Prostate gland (tissue), 2 donors: Measurements from ENCODE around the gene ACSS3. TPM values are rescaled to one million over a fixed set of nuclear protein-coding genes. Genes with fewer than 3 reads are reported as not detected.

ENCODE experiments used
- DNase-seq: peaks from one replicate; pipeline ENCODE4 v3.0.0-alpha.2; 2019; ENCODE audit warnings: low spot score
- H3K27ac ChIP-seq, 2 donors: fragments of 200-600 bp; sonication (generic); 2 replicates each; pipeline ENCODE4 v1.5.1; 2017 to 2019
- H3K27me3 ChIP-seq: fragments of 200-600 bp; sonication (generic); replicated peaks from 2 replicates; pipeline ENCODE4 v1.5.1; 2019; ENCODE audit not compliant: insufficient read depth
- H3K36me3 ChIP-seq, 2 donors: fragments of 200-600 bp; sonication (generic); 1 replicate in 1 of 2; 2 replicates in 1 of 2; pipeline versions ENCODE4 v1.5.1 to v1.8.1; 2017 to 2019
- H3K4me1 ChIP-seq: fragments of 200-600 bp; sonication (generic); replicated peaks from 2 replicates; pipeline ENCODE4 v1.5.1; 2019
- H3K4me3 ChIP-seq, 2 donors: fragments of 200-600 bp; sonication (generic); 2 replicates each; pipeline ENCODE4 v1.5.1; 2017 to 2019
- H3K9me3 ChIP-seq: fragments of 200-600 bp; sonication (generic); 2 replicates; pipeline ENCODE4 v1.5.1; 2017
- CTCF ChIP-seq, 4 experiments: fragments of 200-600 bp in 2 of 4; fragments of 450-650 bp in 2 of 4; sonication (generic) in 2 of 4; IDR thresholded peaks; 1 replicate in 3 of 4; 2 replicates in 1 of 4; pipeline ENCODE4 v1.5.1; 2016 to 2019; ENCODE audit warnings: antibody characterized with exemption in 4 of 4, mild to moderate bottlenecking in 2 of 4, moderate library complexity in 2 of 4
- POLR2A ChIP-seq: fragments of 450-650 bp; IDR thresholded peaks from one replicate; pipeline ENCODE4 v1.6.1; 2016; ENCODE audit warnings: antibody characterized with exemption, mild to moderate bottlenecking
- POLR2AphosphoS5 ChIP-seq: sonication (generic); formaldehyde crosslinking; IDR thresholded peaks from one replicate; pipeline ENCODE4 v1.6.1; 2017; ENCODE audit warnings: antibody characterized with exemption
- WGBS: methylation state at CpG from one replicate; pipeline ENCODE4 v1.1.5; 2018; 5-methylcytosine and 5-hydroxymethylcytosine counted together
- intact Hi-C: fragments of 100-400 bp; cut with DNase I; formaldehyde crosslinking; loops from one replicate; pipeline ENCODE4 v1.14.2; 2022
- total RNA-seq, 2 donors: library from RNA; depleted of rRNA; stranded (reverse); fragments of >200 nt; gene quantifications; one replicate each; pipeline ENCODE4 v1.1.0, GENCODE V29; 2016

ACSS3 gene
- total RNA-seq, 2 donors from 2014 or later, result 11.8 to 24.3 TPM

- intact Hi-C loops, result loop anchor here (5.0 to 10.0 kb wide), 2 partner anchors 323 to 421 kb away; partner anchors contain the start of gene LIN7A
- TF ChIP-seq CTCF (IDR thresholded peaks at IDR 0.05) (peak in 3 of 4 experiments; percentile 67 to 71 (median 69)), POLR2A (no peak)
- Histone ChIP-seq H3K4me3 (no peak overlapping the region), H3K4me1 (no peaks in the 10 kb centered on the region), H3K9me3 (no peaks in the 10 kb centered on the region), H3K27ac (no peak overlapping the region), H3K36me3 (no peaks in the 10 kb centered on the region), H3K27me3 (no peaks in the 10 kb centered on the region)
- WGBS, result 52% methylated on average over 4 of the region's 4 CpGs
- DNase-seq, result no peak
Observed at GRCh38 chr12:81257947-81258551, 180.2 kb downstream of the ACSS3 start.

GRCh38 chr12:81259360-81259759 is 181.5 kb downstream of the ACSS3 start:
- no peaks in the 10 kb centered on the region for H3K36me3 ChIP-seq
- intact Hi-C loops, result loop anchor here (5.0 to 10.0 kb wide), 2 partner anchors 325 to 422 kb away; partner anchors contain the start of gene LIN7A
- no peak overlapping the region for H3K4me3 ChIP-seq
- no peaks in the 10 kb centered on the region for H3K27me3 ChIP-seq
- 93% methylated on average over 4 of the region's 4 CpGs for WGBS
- H3K9me3 ChIP-seq, result no peaks in the 10 kb centered on the region
- TF ChIP-seq CTCF (IDR thresholded peaks at IDR 0.05), result no peak
- TF ChIP-seq POLR2A, result no peak
- TF ChIP-seq POLR2AphosphoS5, result no peak
- no peak overlapping the region for H3K27ac ChIP-seq
- DNase-seq, result no peak
- H3K4me1 ChIP-seq, result no peaks in the 10 kb centered on the region

DNA sequence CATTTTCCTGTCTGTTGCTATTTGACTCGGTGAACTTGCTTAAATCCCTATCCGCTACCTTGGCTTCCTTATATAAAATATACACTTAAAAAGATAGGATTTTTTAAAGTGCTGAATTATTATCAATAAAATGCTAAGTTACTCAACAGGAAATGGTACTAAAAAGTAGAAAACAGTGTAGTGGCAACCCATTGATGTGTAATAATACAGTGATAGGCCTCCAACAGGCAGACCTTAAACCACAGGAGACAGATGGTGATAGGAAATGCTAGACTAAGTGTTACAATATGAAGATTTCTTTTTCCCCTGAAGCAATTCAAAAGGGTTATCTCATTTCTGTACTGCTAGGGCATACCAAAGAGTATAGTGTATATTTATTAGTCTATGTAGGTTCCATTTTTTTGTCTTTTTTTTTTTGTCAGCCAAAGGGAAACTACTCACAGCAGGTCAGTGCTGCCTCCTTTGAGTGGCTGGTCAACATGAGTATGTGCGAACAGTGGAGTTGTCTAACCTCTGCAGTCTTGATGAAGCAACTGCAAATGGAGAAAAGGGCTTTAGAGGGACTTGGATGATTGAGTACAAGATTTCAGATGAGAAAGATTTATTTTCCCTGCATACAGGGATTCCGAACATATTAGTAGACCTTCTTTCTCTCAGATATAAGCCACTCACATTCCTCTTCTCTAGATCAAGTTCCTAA is 183.8 kb downstream of the ACSS3 start:
- Histone ChIP-seq H3K36me3 (no peaks in the 10 kb centered on the region), H3K9me3 (no peaks in the 10 kb centered on the region), H3K27me3 (no peaks in the 10 kb centered on the region), H3K4me3 (no peak overlapping the region), H3K27ac (no peak overlapping the region), H3K4me1 (no peaks in the 10 kb centered on the region)
- TF ChIP-seq CTCF (IDR thresholded peaks at IDR 0.05) (no peak), POLR2AphosphoS5 (no peak), POLR2A (no peak)
- no peak for DNase-seq
- intact Hi-C loops, result no loop called here
- WGBS, result 97% methylated on average over 4 of the region's 4 CpGs

- H3K4me3 ChIP-seq, result no peak overlapping the region
- intact Hi-C loops, result no loop called here
- TF ChIP-seq POLR2A (no peak), POLR2AphosphoS5 (no peak), CTCF (IDR thresholded peaks at IDR 0.05) (no peak)
- no peak for DNase-seq
- no peaks in the 10 kb centered on the region for H3K9me3 ChIP-seq
- H3K4me1 ChIP-seq, result no peaks in the 10 kb centered on the region
- no peaks in the 10 kb centered on the region for H3K36me3 ChIP-seq
- no peaks in the 10 kb centered on the region for H3K27me3 ChIP-seq
- no peak overlapping the region for H3K27ac ChIP-seq
- WGBS, result 89% methylated on average over 2 of the region's 2 CpGs
Observed at GRCh38 chr12:81263072-81263471, 185.2 kb downstream of the ACSS3 start.

- no peaks in the 10 kb centered on the region for H3K4me1 ChIP-seq
- H3K27ac ChIP-seq, result no peak overlapping the region
- no peaks in the 10 kb centered on the region for H3K9me3 ChIP-seq
- H3K27me3 ChIP-seq, result no peaks in the 10 kb centered on the region
- no peak overlapping the region for H3K4me3 ChIP-seq
- no peak for DNase-seq
- TF ChIP-seq CTCF (IDR thresholded peaks at IDR 0.05) (no peak), POLR2AphosphoS5 (no peak), POLR2A (no peak)
- no peaks in the 10 kb centered on the region for H3K36me3 ChIP-seq
- WGBS, result 93% methylated on average over 5 of the region's 5 CpGs
- intact Hi-C loops, result no loop called here
Observed at GRCh38 chr12:81270385-81270784, 192.5 kb downstream of the ACSS3 start.
